A549 (cell line): Measurements from ENCODE around the gene ANAPC5. TPM values are rescaled to one million over a fixed set of nuclear protein-coding genes. Genes with fewer than 3 reads are reported as not detected.

ENCODE experiments used
- ATAC-seq, 2 experiments: fragments of 200-7000 bp in 1 of 2; fragments of >200 bp in 1 of 2; cut with Nextera tagmentation in 1 of 2; cut with Tn5 transposase in 1 of 2; 3 replicates each; pipeline versions ENCODE4 v1.8.0 to v1.9.1; 2018 to 2020; ENCODE audit warnings: mild to moderate bottlenecking in 1 of 2, moderate library complexity in 1 of 2
- CTCF ChIA-PET: fragments of 300-600 bp; sonication (Branson Sonifier 250); formaldehyde crosslinking; extraction: SDS; loops from one replicate; lab custom pipeline; 2021; ENCODE audit warnings: antibody characterized with exemption, inconsistent platforms; lab: Yijun Ruan, JAX
- POLR2A ChIA-PET: fragments of 350-600 bp; formaldehyde crosslinking; extraction: SDS; loops from one replicate; lab custom pipeline; 2021; ENCODE audit warnings: antibody characterized with exemption, inconsistent platforms; lab: Yijun Ruan, JAX
- DNase-seq, 2 experiments: peaks; one replicate each; pipeline versions ENCODE4 v3.0.0 to v3.0.0-alpha.2; 2011 to 2016; ENCODE audit warnings: low read depth in 1 of 2, low spot score in 1 of 2
- FAIRE-seq: peaks from 2 replicates; lab custom pipeline; 2011; peaks lifted over from hg19 to GRCh38; lab: Jason Lieb, UNC
- H3K27ac ChIP-seq, 2 experiments: fragments of >200 bp; sonication (Bioruptor Twin); formaldehyde crosslinking; 3 replicates each; pipeline ENCODE4 v1.5.1; 2016 to 2017
- H3K4me1 ChIP-seq: fragments of >200 bp; sonication (Bioruptor Twin); formaldehyde crosslinking; 3 replicates; pipeline ENCODE4 v1.6.1; 2016
- H3K4me2 ChIP-seq: fragments of >200 bp; sonication (Bioruptor Twin); formaldehyde crosslinking; 3 replicates; pipeline ENCODE4 v1.6.1; 2016
- H3K4me3 ChIP-seq: fragments of >200 bp; sonication (Bioruptor Twin); formaldehyde crosslinking; 3 replicates; pipeline ENCODE4 v1.5.1; 2016
- H3K9me3 ChIP-seq: fragments of >200 bp; sonication (Bioruptor Twin); formaldehyde crosslinking; 3 replicates; pipeline ENCODE4 v1.6.1; 2016
- BHLHE40 ChIP-seq: IDR thresholded peaks from 2 replicates; pipeline ENCODE4 v1.6.1; 2012; ENCODE audit warnings: low read depth, low read length, inconsistent platforms
- CBX8 ChIP-seq: fragments of 200-600 bp; sonication (generic); IDR thresholded peaks from 2 replicates; pipeline ENCODE4 v1.6.1; 2016
- CHD4 ChIP-seq: fragments of 200-600 bp; sonication (generic); IDR thresholded peaks from 2 replicates; pipeline ENCODE4 v1.6.1; 2016; ENCODE audit warnings: antibody characterized with exemption, mild to moderate bottlenecking, borderline replicate concordance
- EHF ChIP-seq: fragments of 250-450 bp; sonication (Bioruptor Pico); IDR thresholded peaks from 2 replicates; pipeline ENCODE4 v1.5.0; 2020; ENCODE audit warnings: mild to moderate bottlenecking
- EHMT2 ChIP-seq: fragments of 200-600 bp; sonication (generic); IDR thresholded peaks from 2 replicates; pipeline ENCODE4 v1.6.1; 2016; ENCODE audit warnings: antibody characterized with exemption, low read depth, mild to moderate bottlenecking, moderate library complexity
- EP300 ChIP-seq, 2 experiments: fragments of >200 bp; sonication (Bioruptor Twin); formaldehyde crosslinking; IDR thresholded peaks; 2 replicates in 1 of 2; 3 replicates in 1 of 2; pipeline ENCODE4 v1.6.1; 2016 to 2017
- ESRRA ChIP-seq: fragments of 150-350 bp; IDR thresholded peaks from 2 replicates; pipeline ENCODE4 v1.6.1; 2014; ENCODE audit warnings: mild to moderate bottlenecking, low read length, borderline replicate concordance
- HOXB13 ChIP-seq: fragments of 250-450 bp; sonication (Bioruptor Pico); IDR thresholded peaks from 2 replicates; pipeline ENCODE4 v1.5.0; 2020; ENCODE audit warnings: low read depth, mild to moderate bottlenecking, moderate library complexity
- JUNB ChIP-seq: fragments of >200 bp; sonication (Bioruptor Twin); formaldehyde crosslinking; IDR thresholded peaks from 2 replicates; pipeline ENCODE4 v1.6.1; 2016
- NPAS2 ChIP-seq: fragments of 250-450 bp; sonication (Bioruptor Pico); IDR thresholded peaks from 2 replicates; pipeline ENCODE4 v1.8.0; 2022; ENCODE audit warnings: mild to moderate bottlenecking, moderate library complexity, borderline replicate concordance
- NR3C1 ChIP-seq: fragments of >200 bp; sonication (Bioruptor Twin); formaldehyde crosslinking; IDR thresholded peaks from 3 replicates; pipeline ENCODE4 v1.6.1; 2017
- PHF8 ChIP-seq: fragments of 200-600 bp; sonication (generic); IDR thresholded peaks from 2 replicates; pipeline ENCODE4 v1.6.1; 2016; ENCODE audit warnings: low read depth, mild to moderate bottlenecking, antibody characterized with exemption, moderate library complexity, borderline replicate concordance
- POLR2A ChIP-seq: IDR thresholded peaks from 2 replicates; pipeline ENCODE4 v1.6.1; 2012; ENCODE audit warnings: mild to moderate bottlenecking, low read length
- TFCP2L1 ChIP-seq: fragments of 250-450 bp; sonication (Bioruptor Pico); IDR thresholded peaks from 2 replicates; pipeline ENCODE4 v1.5.0; 2021; ENCODE audit warnings: mild to moderate bottlenecking
- WGBS: methylation state at CpG from one replicate; pipeline ENCODE4 v1.1.6; 2017; ENCODE audit errors: missing lambda C conversion rate; 5-methylcytosine and 5-hydroxymethylcytosine counted together
- polyA plus RNA-seq, 4 experiments: library from polyadenylated mRNA; depleted of rRNA in 3 of 4; stranded (reverse); fragments of >200 nt; fragmentation: RNase III in 1 of 4; extraction: RNeasy Plus Mini Kit Qiagen cat#74134 plus additional on column Dnase treatment in 1 of 4; gene quantifications; 2 replicates in 3 of 4; 3 replicates in 1 of 4; pipeline ENCODE4 v1.2.3, GENCODE V29; 2011 to 2017
- TF ChIP-seq, protein P1 (sequence below): fragments of 150-350 bp; IDR thresholded peaks from 2 replicates; pipeline ENCODE4 v1.6.1; 2014; ENCODE audit warnings: low read depth, mild to moderate bottlenecking, low read length
- TF ChIP-seq, protein P2 (sequence below): fragments of >200 bp; sonication (Bioruptor Twin); formaldehyde crosslinking; IDR thresholded peaks from 3 replicates; pipeline ENCODE4 v1.6.1; 2016
- TF ChIP-seq, protein P3 (sequence below): fragments of 450-650 bp; IDR thresholded peaks from 2 replicates; pipeline ENCODE4 v1.6.1; 2014; ENCODE audit warnings: antibody characterized with exemption

ANAPC5 gene
- polyA plus RNA-seq, 2 of the 4 experiments (the other 2 are of a cell fraction): 91.6 to 225 TPM

DNA sequence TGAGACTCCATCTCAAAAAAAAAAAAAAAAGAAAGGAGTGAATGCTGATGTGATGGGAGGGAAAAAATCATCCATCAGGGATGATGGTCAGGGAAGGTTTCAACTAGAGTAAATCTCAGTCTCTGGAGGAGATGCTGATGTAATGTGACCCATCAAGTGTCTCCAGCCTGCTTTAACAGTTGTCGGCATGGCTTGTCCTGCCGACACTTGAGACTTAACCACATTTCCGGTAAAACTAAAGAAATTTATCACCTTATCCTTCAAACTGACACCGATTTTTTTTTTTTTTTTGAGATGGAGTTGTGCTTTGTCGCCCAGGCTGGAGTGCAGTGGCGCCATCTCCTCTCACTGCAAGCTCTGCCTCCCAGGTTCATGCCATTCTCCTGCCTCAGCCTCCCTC, 21.5 kb upstream of the ANAPC5 start (continued):
- no peak for TF ChIP-seq EHMT2
- no peak for TF ChIP-seq PHF8
- no peak for TF ChIP-seq JUNB

DNA sequence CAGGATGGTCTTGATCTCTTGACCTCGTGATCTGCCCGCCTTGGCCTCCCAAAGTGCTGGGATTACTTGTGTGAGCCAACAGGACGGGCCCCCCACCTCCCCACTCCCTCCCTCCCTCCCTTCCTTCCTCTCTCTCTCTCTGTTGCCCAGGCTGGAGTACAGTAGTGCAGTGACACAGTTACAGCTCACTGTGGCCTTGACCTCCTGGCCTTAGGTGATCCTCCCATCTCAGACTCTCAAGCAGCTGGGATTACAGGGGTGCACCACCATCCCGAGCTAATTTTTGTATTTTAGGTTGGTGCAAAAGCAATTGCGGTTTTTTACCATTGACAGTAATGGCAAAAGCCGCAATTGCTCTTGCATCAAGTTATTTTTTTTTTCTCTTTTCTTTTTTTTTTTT, 19.2 kb upstream of the ANAPC5 start:
- ATAC-seq (no peak), FAIRE-seq (no peak), DNase-seq (no peak)
- peaks cover 1% of the 10 kb centered on the region; the same call in 2 of the 3 replicates for H3K4me1 ChIP-seq
- 63% methylated on average over 6 of the region's 6 CpGs for WGBS
- TF ChIP-seq EP300 (IDR thresholded peaks at IDR 0.05): no peak
- TF ChIP-seq, protein P1, sequence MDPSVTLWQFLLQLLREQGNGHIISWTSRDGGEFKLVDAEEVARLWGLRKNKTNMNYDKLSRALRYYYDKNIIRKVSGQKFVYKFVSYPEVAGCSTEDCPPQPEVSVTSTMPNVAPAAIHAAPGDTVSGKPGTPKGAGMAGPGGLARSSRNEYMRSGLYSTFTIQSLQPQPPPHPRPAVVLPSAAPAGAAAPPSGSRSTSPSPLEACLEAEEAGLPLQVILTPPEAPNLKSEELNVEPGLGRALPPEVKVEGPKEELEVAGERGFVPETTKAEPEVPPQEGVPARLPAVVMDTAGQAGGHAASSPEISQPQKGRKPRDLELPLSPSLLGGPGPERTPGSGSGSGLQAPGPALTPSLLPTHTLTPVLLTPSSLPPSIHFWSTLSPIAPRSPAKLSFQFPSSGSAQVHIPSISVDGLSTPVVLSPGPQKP: no peak
- TF ChIP-seq NR3C1: no peak
- no peak for TF ChIP-seq BHLHE40
- POLR2A ChIA-PET: no interaction called here
- H3K4me2 ChIP-seq: no peak overlapping the region
- H3K27ac ChIP-seq: no peak overlapping the region
- CTCF ChIA-PET: interaction anchor here (0.7 to 0.9 kb wide), 3 partner anchors 13 to 72 kb away, joined by 3 to 7 read pairs (median 3); no protein-coding TSS in a partner anchor
- no peak overlapping the region for H3K4me3 ChIP-seq
- H3K9me3 ChIP-seq: no peaks in the 10 kb centered on the region

DNA sequence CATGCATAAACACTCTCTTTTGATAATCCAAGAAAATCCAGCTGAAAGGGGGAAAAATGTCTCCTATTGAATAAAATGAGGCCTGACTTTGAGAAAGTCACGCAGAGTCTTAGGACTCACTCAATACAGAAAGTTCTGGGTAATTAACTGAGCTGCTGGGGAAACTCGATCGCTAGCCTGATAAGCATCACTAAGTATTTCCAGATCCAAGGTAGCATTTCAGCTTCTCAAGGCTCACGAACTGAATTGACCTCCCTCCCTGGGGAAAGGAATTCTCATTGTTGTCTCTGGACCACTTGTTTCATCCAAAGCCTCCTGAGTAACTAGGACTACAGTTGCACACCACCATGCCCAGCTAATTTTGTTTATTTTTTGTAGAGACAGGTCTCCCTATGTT, 13.8 kb upstream of the ANAPC5 start:
- CTCF ChIA-PET: interaction anchor here (1.1 to 1.4 kb wide), 2 partner anchors 8 to 18 kb away, joined by 3 read pairs; no protein-coding TSS in a partner anchor
- no peak overlapping the region for H3K4me3 ChIP-seq
- DNase-seq: no peak
- TF ChIP-seq EHF (CRISPR knock-in tag): no peak
- TF ChIP-seq POLR2A: no peak
- TF ChIP-seq BHLHE40: no peak
- TF ChIP-seq HOXB13 (CRISPR knock-in tag): no peak
- no peak for TF ChIP-seq ESRRA
- TF ChIP-seq NPAS2 (CRISPR knock-in tag): no peak
- TF ChIP-seq, protein P2, sequence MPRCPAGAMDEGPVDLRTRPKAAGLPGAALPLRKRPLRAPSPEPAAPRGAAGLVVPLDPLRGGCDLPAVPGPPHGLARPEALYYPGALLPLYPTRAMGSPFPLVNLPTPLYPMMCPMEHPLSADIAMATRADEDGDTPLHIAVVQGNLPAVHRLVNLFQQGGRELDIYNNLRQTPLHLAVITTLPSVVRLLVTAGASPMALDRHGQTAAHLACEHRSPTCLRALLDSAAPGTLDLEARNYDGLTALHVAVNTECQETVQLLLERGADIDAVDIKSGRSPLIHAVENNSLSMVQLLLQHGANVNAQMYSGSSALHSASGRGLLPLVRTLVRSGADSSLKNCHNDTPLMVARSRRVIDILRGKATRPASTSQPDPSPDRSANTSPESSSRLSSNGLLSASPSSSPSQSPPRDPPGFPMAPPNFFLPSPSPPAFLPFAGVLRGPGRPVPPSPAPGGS: no peak
- TF ChIP-seq, protein P3, sequence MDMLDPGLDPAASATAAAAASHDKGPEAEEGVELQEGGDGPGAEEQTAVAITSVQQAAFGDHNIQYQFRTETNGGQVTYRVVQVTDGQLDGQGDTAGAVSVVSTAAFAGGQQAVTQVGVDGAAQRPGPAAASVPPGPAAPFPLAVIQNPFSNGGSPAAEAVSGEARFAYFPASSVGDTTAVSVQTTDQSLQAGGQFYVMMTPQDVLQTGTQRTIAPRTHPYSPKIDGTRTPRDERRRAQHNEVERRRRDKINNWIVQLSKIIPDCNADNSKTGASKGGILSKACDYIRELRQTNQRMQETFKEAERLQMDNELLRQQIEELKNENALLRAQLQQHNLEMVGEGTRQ: no peak
- TF ChIP-seq, protein P1: no peak
- no peak for TF ChIP-seq TFCP2L1 (CRISPR knock-in tag)
- TF ChIP-seq CHD4: no peak
- TF ChIP-seq CBX8: no peak
- WGBS: 73% methylated on average over 4 of the region's 4 CpGs
- ATAC-seq: no peak
- FAIRE-seq: no peak
- H3K4me2 ChIP-seq: no peak overlapping the region
- no peaks in the 10 kb centered on the region for H3K4me1 ChIP-seq
- H3K9me3 ChIP-seq: no peaks in the 10 kb centered on the region
- H3K27ac ChIP-seq: no peak overlapping the region
- POLR2A ChIA-PET: no interaction called here
